ENCODE data around the gene AQR. TPM values are rescaled to one million over a fixed set of nuclear protein-coding genes. Genes with fewer than 3 reads are reported as not detected.
"Not testable (repeated sequence)": the region's sequence is repeated elsewhere in the genome, so short reads cannot be mapped to it uniquely, and the experiment has no call there.

The AQR gene
- total RNA-seq, 2 experiments from 2014 or later = 39.2 to 62.0 TPM

- Mint-ChIP-seq H3K4me3 (no peak overlapping the region), H3K36me3 (ENCODE audit: low read depth) (no peaks in the 10 kb centered on the region), H3K27ac (no peak overlapping the region), H3K9me3 (ENCODE audit: low read depth) (no peaks in the 10 kb centered on the region), H3K27me3 (peaks cover 26% of the 10 kb centered on the region), H3K4me1 (no peaks in the 10 kb centered on the region)
- ChIA-PET POLR2A (no interaction called here), CTCF (interaction anchor here (0.7 to 1.3 kb wide), 2 partner anchors 105 to 293 kb away, joined by 3 read pairs; no protein-coding TSS in a partner anchor)
- intact Hi-C loops (cut with DNase I, micrococcal nuclease) = no loop called here
- DNase-seq (no peak), ATAC-seq (no peak)
Measured at GRCh38 chr15:34813446-34814190, 155.9 kb downstream of the AQR start.

GRCh38 chr15:34812868-34813365 is 156.6 kb downstream of the AQR start:
- intact Hi-C loops (cut with DNase I, micrococcal nuclease); H3K4me1 Mint-ChIP-seq; POLR2A ChIA-PET; H3K36me3 Mint-ChIP-seq (ENCODE audit: low read depth); H3K4me3 Mint-ChIP-seq; H3K9me3 Mint-ChIP-seq (ENCODE audit: low read depth); DNase-seq; ATAC-seq; H3K27ac Mint-ChIP-seq: not testable (repeated sequence)
- CTCF ChIA-PET = interaction anchor here (0.7 kb wide), 1 partner anchor 292 kb away, joined by 3 read pairs; no protein-coding TSS in a partner anchor
- peaks cover 26% of the 10 kb centered on the region for H3K27me3 Mint-ChIP-seq

GRCh38 chr15:34812369-34812768 is 157.2 kb downstream of the AQR start:
- no peak for DNase-seq
- no peak overlapping the region for H3K27ac Mint-ChIP-seq
- H3K4me3 Mint-ChIP-seq = no peak overlapping the region
- POLR2A ChIA-PET = no interaction called here
- CTCF ChIA-PET = no interaction called here
- no peak for ATAC-seq
- intact Hi-C loops (cut with DNase I, micrococcal nuclease) = no loop called here
- H3K36me3 Mint-ChIP-seq (ENCODE audit: low read depth) = no peaks in the 10 kb centered on the region
- peaks cover 26% of the 10 kb centered on the region for H3K27me3 Mint-ChIP-seq
- no peaks in the 10 kb centered on the region for H3K9me3 Mint-ChIP-seq (ENCODE audit: low read depth)
- H3K4me1 Mint-ChIP-seq = no peaks in the 10 kb centered on the region

- POLR2A ChIA-PET = no interaction called here
- H3K9me3 Mint-ChIP-seq (ENCODE audit: low read depth) = peaks cover 4% of the 10 kb centered on the region
- intact Hi-C loops (cut with DNase I, micrococcal nuclease) = no loop called here
- DNase-seq = no peak
- ATAC-seq = no peak
- no peak overlapping the region for H3K4me3 Mint-ChIP-seq
- CTCF ChIA-PET = interaction anchor here (0.7 kb wide), 1 partner anchor 335 kb away, joined by 5 read pairs; no protein-coding TSS in a partner anchor
- H3K36me3 Mint-ChIP-seq (ENCODE audit: low read depth) = no peaks in the 10 kb centered on the region
- H3K4me1 Mint-ChIP-seq = no peaks in the 10 kb centered on the region
- H3K27ac Mint-ChIP-seq = no peak overlapping the region
- H3K27me3 Mint-ChIP-seq = peaks cover 31% of the 10 kb centered on the region
Measured at GRCh38 chr15:34810443-34811129, 159.0 kb downstream of the AQR start.

GRCh38 chr15:34809186-34809585 is 160.4 kb downstream of the AQR start:
- Mint-ChIP-seq H3K4me1 (no peaks in the 10 kb centered on the region), H3K4me3 (no peak overlapping the region), H3K36me3 (ENCODE audit: low read depth) (no peaks in the 10 kb centered on the region), H3K27me3 (peaks cover 34% of the 10 kb centered on the region), H3K9me3 (ENCODE audit: low read depth) (peaks cover 4% of the 10 kb centered on the region), H3K27ac (no peak overlapping the region)
- POLR2A ChIA-PET = no interaction called here
- CTCF ChIA-PET = no interaction called here
- DNase-seq = no peak
- intact Hi-C loops (cut with DNase I, micrococcal nuclease) = no loop called here
- no peak for ATAC-seq

GRCh38 chr15:34808016-34808415 is 161.5 kb downstream of the AQR start:
- peaks cover 31% of the 10 kb centered on the region for H3K27me3 Mint-ChIP-seq

GRCh38 chr15:34807241-34807640 is 162.3 kb downstream of the AQR start:
- H3K27ac Mint-ChIP-seq; H3K36me3 Mint-ChIP-seq (ENCODE audit: low read depth); CTCF ChIA-PET; H3K4me1 Mint-ChIP-seq; H3K9me3 Mint-ChIP-seq (ENCODE audit: low read depth); H3K4me3 Mint-ChIP-seq; ATAC-seq; intact Hi-C loops (cut with DNase I, micrococcal nuclease); DNase-seq; POLR2A ChIA-PET: not testable (repeated sequence)
- peaks cover 30% of the 10 kb centered on the region for H3K27me3 Mint-ChIP-seq

More at GRCh38 chr15:34808016-34808415, 161.5 kb downstream of the AQR start:
- ChIA-PET POLR2A (interaction anchor here (0.8 kb wide), 1 partner anchor 29 kb away, joined by 3 read pairs; no protein-coding TSS in a partner anchor), CTCF (no interaction called here)
- intact Hi-C loops (cut with DNase I, micrococcal nuclease) = no loop called here
- no peak overlapping the region for H3K4me3 Mint-ChIP-seq
- ATAC-seq (no peak), DNase-seq (no peak)
- no peak overlapping the region for H3K27ac Mint-ChIP-seq
- peaks cover 4% of the 10 kb centered on the region for H3K9me3 Mint-ChIP-seq (ENCODE audit: low read depth)
- H3K36me3 Mint-ChIP-seq (ENCODE audit: low read depth) = no peaks in the 10 kb centered on the region
- peaks cover 3% of the 10 kb centered on the region for H3K4me1 Mint-ChIP-seq

GRCh38 chr15:34804776-34805175 is 164.8 kb downstream of the AQR start:
- H3K4me3 Mint-ChIP-seq = no peak overlapping the region
- peaks cover 3% of the 10 kb centered on the region for H3K4me1 Mint-ChIP-seq
- DNase-seq = no peak
- ChIA-PET CTCF (interaction anchor here (1.2 kb wide), 1 partner anchor 47 kb away, joined by 3 read pairs; no protein-coding TSS in a partner anchor), POLR2A (no interaction called here)
- peaks cover 28% of the 10 kb centered on the region for H3K27me3 Mint-ChIP-seq
- ATAC-seq = no peak
- intact Hi-C loops (cut with DNase I, micrococcal nuclease) = no loop called here
- H3K9me3 Mint-ChIP-seq (ENCODE audit: low read depth) = peaks cover 4% of the 10 kb centered on the region
- H3K27ac Mint-ChIP-seq = no peak overlapping the region
- no peaks in the 10 kb centered on the region for H3K36me3 Mint-ChIP-seq (ENCODE audit: low read depth)

- peaks cover 3% of the 10 kb centered on the region for H3K4me1 Mint-ChIP-seq
- DNase-seq (no peak), ATAC-seq (no peak)
- no peak overlapping the region for H3K27ac Mint-ChIP-seq
- peaks cover 29% of the 10 kb centered on the region for H3K27me3 Mint-ChIP-seq
- H3K36me3 Mint-ChIP-seq (ENCODE audit: low read depth) = no peaks in the 10 kb centered on the region
- POLR2A ChIA-PET = no interaction called here
- CTCF ChIA-PET = no interaction called here
- H3K9me3 Mint-ChIP-seq (ENCODE audit: low read depth) = peaks cover 4% of the 10 kb centered on the region
- H3K4me3 Mint-ChIP-seq = no peak overlapping the region
- intact Hi-C loops (cut with DNase I, micrococcal nuclease) = no loop called here
Measured at GRCh38 chr15:34804113-34804512, 165.4 kb downstream of the AQR start.

- Mint-ChIP-seq H3K27ac (no peak overlapping the region), H3K4me3 (no peak overlapping the region), H3K9me3 (ENCODE audit: low read depth) (peaks cover 4% of the 10 kb centered on the region), H3K36me3 (ENCODE audit: low read depth) (no peaks in the 10 kb centered on the region), H3K27me3 (peaks cover 29% of the 10 kb centered on the region), H3K4me1 (peaks cover 3% of the 10 kb centered on the region)
- CTCF ChIA-PET = no interaction called here
- intact Hi-C loops (cut with DNase I, micrococcal nuclease) = no loop called here
- POLR2A ChIA-PET = no interaction called here
- DNase-seq (no peak), ATAC-seq (no peak)
Measured at GRCh38 chr15:34802803-34803750, 166.5 kb downstream of the AQR start.

- Mint-ChIP-seq H3K4me3 (no peak overlapping the region), H3K36me3 (ENCODE audit: low read depth) (no peaks in the 10 kb centered on the region), H3K27ac (no peak overlapping the region), H3K27me3 (peaks cover 32% of the 10 kb centered on the region), H3K9me3 (ENCODE audit: low read depth) (peaks cover 4% of the 10 kb centered on the region), H3K4me1 (peaks cover 3% of the 10 kb centered on the region)
- ATAC-seq (no peak), DNase-seq (no peak)
- CTCF ChIA-PET = interaction anchor here (1.5 kb wide), 1 partner anchor 18 kb away, joined by 5 read pairs; no protein-coding TSS in a partner anchor
- POLR2A ChIA-PET = no interaction called here
- intact Hi-C loops (cut with DNase I, micrococcal nuclease) = no loop called here
Measured at GRCh38 chr15:34802371-34802770, 167.2 kb downstream of the AQR start.
